GM18511 (cell line): ENCODE data around the gene DOCK1.

Source experiments
- ATAC-seq: cut with Tn5 transposase; IDR thresholded peaks from one replicate; pipeline ENCODE4 v1.9.1; 2021; ENCODE audit warnings: mild to moderate bottlenecking, moderate library complexity; ENCODE audit not compliant: unreplicated experiment

DOCK1 gene

DNA sequence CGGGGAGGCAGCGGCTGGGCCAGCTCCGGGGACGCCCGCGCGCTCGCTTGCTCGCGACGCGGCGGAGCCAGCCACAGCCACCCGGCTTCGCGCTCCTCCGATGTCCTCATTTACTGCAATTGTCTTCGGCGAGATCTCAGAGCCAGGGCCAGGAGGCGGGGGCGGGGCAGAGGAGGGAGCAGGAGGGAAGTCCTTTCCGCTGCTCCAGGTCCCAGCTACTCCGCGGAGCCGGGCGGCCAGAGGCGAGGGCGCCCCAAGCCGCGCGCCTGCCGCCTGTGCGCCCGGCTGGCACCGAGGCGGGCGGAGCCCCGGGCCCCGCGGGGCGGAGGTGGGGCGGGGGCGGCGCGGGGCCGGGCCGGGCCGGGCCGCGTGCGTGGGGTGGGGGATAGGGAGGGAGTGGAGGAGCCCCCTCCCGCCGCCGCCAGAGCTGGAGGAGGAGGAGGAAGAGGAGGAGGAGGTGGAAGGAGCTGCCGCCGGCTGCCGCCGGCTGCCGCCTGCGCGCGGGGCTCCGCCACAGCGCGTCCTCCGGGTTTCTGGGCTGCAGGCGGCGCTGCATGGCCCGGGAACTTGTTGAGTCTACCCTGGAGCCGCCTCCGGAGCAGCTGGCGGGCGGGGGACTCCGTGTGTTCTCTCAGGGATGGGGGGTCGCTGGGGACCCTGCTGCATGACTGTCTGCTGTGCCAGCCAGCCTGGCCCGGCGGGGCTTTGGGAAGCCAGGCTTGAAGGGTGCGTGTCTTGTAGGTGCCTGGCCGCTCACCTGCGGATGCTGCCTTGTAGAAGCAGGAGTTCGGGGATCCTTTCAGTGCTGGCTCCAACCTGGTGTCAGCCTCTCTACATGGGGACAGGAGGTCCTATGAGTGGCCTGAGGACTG, 291.3 kb downstream of the DOCK1 start, which contains the start of gene INSYN2A:
INSYN2A (minus strand) TSS at position 310 of the 872 bp plus-strand sequence. CDS start 20,196 bp downstream, outside the sequence.
- no peak for ATAC-seq

DNA sequence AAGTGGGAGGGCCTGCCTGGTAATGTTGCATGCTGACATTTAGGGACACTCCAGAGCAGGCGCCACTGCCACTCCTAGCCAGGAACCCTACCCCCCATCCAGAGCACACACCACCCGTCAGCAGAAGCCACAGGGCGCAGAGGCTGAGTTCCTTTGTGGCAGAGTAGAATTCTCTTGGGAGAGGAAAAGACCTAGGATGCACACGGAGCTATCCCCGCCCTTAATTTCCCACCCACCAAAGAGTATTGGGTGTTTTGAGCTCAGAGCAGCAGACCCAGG, 291.9 kb downstream of the DOCK1 start:
- ATAC-seq: no peak

DNA sequence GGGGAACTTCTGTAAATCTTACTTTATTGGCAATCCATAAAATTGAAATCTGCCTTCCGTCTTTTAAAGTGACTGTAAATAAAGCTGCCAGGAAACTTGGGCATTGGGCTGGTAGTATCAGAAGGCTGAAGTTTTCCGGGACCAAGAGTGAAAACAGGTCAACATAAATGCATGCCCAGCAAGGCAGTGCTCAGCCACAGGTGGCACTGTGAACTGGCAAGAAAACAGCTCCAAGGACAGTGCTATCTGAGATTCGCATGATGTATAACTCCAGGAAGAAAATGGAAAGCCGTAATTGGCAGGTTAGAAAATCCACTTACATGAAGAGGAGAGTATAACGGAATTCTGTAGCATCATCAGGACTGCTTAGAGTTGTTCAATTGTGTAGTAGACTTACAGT, 293.1 kb downstream of the DOCK1 start:
- no peak for ATAC-seq

DNA sequence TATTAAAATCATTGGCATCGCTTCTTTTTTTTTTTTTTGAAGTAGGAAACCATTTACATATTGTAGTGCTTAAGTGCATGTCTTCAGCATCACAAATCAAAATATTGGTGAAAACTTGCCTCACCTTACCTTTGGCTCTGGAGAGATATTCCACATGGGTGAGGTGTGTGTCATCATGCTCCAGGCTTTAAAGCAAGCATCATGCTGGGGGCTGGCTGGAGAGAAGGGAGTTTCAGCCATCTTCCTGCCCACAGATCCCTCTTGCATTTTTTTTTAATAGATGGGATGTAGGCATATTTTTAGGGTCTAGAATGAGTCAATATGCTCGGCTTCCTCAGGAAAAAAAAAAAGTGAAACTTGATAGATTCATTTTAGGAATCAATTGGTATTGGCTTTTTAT, 293.5 kb downstream of the DOCK1 start:
- ATAC-seq: no peak

DNA sequence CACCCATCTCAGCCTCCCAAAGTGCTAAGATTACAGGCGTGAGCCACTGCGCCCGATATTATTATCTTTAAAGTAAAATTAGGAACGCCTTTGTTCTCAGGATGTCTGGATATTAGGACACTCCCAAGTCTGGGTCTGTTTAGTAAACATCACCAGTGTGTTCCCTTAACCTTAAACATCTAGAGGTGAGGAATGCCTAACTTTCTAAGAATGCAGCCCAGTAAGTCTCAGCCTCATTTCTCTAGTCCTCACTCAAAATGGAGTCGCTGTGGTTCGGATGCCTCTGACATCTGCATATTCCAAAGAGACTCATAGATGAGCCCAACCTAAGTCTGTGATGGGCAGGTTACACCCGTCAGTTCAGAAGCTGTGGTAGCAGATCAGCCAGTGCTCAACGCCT, 295.4 kb downstream of the DOCK1 start:
- ATAC-seq: no peak

DNA sequence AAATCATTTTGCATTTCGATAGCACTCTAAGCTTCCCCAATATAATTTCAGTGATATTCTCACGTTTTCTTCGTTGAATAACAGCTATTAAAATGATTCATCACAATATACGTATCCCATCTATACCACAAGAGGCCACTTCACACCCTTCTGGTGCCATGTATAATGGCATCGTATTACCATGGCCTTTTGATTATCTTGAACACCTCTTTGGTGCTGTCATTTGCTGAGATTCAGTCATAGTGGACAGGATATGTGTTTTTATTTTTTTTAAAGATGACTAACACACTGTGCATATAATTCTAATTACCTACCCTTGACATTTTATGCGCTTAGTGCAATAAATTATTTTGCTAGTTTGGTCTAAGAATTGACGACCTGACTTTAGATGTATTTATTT, 297.8 kb downstream of the DOCK1 start:
- ATAC-seq: no peak

DNA sequence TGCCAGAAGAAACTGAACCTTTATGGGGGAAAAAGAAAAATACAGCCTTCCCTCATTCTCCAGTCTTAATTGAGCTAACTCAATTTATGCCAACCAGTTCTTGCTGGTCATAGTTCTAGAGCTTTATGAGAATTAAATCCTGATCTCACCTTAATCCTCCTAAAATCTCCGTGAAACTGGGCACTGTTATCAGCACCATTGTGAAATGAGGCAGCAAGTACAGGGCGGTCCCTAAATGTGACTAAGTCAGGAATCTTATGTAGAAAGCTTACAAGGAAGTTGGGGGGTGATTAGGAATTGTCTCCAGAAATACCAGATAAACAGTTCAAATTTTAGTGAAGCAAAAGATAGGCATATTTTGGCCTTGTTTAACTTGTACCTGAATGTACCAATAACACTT, 301.9 kb downstream of the DOCK1 start:
- ATAC-seq: no peak

DNA sequence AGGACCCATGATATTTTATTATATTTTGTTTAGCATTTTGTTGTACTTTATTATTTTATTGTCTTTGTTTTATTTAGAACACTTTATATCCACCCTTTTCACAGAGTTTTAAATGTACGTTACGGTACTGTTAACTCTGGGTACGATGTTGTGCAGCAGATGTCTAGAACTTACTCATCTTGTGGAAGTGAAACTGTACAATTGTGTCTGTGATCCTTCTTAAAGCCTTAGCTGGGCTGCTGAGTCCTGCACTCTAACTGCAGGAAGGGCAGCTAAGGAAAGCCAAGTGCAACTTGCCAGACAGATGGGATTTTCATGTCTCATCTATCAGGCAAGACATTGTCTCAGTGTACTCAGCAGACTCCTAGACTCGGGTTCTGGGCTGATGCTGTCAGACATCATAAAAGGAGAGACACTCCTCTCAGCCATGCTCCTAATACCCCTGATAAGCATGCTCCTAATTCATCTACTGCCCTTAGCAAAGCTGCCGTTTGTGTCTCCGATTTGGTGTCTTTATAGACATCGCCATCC, 305.8 kb downstream of the DOCK1 start:
- no peak for ATAC-seq

DNA sequence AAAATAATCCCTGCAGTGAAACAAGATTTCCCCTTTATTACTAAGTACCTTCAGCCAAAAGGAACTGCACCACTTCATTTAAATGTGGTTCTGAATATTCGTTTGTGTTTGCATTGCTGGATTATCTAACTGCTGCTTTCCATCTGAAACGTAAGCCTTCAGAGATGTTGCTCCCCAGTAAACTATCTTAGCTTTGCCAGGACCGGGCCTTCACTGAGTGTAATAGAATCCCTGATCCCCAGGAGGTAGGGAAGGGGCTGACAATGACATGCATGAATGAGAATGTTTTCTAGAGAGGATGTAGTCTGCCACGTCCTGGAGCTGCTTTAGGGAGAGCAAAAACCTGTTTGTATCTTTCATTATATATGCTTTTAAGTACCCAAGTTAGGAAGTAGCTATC, 310.6 kb downstream of the DOCK1 start:
- no peak for ATAC-seq

DNA sequence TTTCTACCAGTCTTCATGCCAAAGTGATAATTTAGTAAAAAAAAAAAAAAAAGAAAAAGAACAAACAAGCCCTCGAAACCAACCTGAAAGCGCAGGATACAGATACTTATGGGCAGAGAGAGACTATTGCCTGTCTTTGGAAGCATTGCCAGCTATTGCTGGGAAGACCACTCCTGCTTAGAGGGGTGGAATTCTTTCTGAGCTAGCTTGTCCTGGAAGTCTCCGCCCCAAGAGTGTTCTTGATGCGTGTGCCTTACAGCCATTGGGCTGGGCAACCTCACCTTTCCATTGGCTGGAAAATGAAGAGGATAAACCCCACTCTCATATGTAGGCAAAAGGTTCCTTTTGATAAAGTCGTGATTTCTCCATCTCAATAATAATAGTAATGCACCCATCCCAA, 311.0 kb downstream of the DOCK1 start:
- ATAC-seq: no peak

DNA sequence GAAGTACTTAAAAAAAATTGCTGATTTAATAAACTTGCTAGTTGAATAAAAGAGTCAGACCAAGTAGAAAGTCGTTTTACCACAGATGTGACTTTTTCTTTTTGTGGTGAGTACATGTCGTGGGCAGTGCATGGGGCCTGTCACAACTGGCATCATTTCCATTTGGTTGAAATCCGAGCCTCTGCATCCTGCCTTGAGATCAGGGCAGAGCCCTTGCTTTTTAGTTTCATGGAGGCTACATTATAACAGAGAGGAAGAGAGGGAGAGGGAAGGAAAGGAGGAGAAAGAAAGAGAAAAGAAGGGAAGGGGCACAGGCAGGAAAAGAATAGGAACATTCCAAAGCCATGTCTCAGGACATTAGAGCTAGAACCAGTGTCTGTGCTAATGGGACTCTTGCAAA, 311.6 kb downstream of the DOCK1 start:
- ATAC-seq: no peak

DNA sequence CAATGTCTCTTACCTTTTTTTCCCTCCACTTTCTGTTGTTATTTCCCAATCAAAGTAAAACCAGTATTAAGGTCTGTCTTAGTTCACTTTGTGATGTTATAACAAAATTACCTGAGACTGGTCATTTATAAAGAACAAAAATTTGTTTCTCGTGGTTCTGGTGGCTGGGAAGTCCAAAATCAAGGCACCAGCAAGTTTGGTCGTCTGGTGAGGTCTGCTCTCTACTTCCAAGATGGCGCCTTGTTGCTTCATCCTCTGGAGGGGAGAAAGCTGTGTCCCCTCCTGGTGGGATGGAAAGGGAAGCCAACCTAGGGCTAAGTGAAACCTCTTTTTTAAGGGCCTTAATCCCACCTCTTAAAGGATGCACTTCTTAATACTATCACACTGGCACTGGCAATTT, 313.4 kb downstream of the DOCK1 start:
- ATAC-seq: no peak

DNA sequence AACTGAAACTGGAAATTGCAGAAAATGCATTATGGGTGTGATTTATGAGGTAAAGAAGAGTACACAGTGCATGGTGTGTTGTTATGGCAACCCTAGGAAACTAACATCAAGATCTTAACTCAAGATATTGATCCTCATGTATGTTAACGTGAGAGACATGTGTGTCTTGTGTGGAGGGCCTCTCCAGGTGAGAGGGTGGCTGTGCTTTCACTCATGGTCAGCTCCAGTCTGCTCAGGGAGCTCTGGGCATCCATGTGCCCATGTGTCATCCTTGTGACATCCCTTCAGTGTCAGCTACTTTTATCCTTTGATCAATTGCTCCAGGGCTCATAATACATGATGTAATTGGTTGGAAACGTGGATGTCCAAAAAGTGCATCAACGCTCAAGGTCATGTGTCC, 316.1 kb downstream of the DOCK1 start:
- no peak for ATAC-seq

DNA sequence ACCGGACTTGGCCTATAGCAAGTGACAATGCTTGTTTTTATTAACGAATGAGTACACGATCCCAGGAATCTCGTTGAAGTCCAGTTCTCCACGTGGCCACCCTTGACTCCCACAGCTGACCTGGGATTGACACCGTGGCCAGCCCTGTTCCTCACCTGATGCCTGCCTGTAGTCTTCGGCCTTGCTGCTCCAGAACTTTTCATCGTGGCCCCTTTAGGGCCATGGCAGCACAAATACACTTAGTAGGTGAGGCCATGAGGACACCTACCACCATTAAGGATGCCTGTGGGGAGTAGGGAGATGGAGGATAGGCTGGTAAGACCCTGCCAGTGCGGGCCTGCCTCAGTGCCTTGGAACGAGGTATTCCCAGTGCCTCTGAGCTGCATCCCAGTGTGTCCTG, 321.8 kb downstream of the DOCK1 start:
- ATAC-seq: no peak

DNA sequence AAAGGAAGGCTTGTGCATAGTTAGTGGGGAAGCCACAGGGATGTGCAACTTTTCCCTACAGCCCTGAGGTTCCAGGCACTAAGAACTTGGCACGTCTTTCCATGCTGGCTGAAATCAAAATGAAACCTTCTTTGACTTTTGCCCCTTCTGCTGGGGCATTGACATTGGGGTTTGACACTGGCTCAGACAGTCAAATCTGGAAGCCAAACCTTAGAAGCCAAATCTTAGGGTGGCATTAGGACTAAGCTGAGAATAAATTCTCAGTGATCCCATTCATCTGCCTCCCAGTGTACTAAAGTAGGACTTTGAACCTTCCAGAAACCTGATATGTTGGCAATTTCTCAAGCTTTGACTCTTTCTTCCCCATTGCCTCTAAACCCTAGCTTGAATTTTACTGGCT, 322.4 kb downstream of the DOCK1 start:
- no peak for ATAC-seq

DNA sequence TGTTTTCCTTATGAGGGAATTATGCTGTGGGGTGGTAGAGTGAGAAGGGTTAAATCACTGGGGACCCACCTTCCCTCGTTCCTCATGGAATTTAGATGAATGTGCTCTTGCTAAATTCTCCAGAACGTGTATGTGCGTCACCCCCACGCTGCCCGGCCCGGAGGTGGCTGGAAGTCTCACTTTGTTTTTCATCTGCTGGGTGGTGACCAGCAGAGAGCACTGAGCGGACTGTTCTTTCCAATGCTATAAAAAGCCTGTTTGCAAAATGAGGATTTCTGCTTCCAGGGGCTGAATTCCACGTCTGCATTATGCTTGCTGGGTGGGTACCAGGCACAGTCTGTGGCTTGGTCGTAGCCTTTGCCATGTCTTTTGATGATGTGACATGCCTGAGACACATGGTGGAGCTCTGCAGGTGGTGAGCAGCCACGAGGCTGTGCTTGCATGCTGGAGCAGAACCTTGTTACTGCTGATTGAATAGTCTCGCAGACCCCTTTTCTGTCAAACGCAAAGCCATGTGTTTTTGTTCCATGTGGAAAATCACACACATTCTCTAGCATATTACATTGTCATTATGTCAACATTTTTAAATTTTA, 323.1 kb downstream of the DOCK1 start:
- ATAC-seq: no peak

DNA sequence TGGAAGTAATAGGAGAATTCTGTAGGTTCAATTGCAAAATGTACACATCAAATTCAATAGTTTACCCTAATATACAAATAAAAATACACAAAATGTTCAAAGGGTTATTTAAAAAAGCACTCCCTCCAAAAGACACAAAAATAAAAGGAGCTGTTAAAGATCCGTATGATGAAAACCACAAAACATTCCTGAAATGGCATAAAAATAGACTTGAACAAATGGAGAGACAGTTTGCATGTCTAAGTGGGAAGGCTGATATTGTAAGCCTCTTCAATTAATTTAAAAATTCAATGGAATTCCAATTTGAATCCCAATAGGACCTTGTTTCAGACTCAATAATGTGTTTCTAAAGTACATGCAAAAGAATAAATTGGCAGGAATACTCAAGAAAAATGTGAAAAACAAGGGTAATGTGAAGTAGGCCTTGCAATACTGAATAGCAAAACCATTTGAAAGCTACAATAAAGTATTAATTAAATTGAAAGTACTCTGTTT, 329.1 kb downstream of the DOCK1 start:
- ATAC-seq: no peak

DNA sequence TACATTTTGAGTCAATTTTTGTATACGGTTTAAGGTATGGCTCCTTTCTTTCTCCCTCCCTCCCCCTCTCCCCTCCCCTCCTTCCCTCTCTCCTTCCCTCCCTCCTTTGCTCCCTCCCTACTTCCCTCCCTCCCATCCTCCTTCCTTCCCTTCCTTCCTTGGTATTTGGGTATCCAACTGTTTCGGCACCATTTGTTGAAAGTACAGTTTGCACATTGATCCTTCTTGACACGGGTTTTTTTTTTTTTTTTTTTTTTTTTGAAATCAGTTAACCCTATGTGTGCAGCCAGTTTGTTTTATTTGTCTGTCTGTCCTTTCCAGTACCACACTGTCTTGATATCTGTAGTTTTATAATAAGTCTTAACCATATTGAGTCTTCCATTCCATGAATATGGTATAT, 331.0 kb downstream of the DOCK1 start:
- ATAC-seq: no peak

DNA sequence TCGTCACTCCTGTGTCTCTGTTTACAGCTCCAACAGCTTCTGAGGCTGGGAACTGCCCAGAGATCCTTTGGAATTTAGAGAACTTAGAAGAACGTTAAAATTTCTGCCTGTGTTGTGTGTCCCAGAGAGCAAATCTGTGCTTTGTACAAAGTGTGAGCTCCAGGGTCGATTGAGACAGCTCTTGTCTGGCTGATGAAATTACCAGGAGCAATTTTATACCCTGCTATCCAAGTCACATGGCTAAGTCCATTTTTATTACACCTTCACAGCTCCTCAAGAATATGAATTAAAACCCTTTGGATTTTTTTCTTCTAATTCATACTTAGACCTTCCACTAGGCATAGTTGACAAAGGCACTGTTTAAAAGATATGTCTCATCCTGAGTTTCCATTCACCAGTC, 337.7 kb downstream of the DOCK1 start:
- ATAC-seq: no peak

DNA sequence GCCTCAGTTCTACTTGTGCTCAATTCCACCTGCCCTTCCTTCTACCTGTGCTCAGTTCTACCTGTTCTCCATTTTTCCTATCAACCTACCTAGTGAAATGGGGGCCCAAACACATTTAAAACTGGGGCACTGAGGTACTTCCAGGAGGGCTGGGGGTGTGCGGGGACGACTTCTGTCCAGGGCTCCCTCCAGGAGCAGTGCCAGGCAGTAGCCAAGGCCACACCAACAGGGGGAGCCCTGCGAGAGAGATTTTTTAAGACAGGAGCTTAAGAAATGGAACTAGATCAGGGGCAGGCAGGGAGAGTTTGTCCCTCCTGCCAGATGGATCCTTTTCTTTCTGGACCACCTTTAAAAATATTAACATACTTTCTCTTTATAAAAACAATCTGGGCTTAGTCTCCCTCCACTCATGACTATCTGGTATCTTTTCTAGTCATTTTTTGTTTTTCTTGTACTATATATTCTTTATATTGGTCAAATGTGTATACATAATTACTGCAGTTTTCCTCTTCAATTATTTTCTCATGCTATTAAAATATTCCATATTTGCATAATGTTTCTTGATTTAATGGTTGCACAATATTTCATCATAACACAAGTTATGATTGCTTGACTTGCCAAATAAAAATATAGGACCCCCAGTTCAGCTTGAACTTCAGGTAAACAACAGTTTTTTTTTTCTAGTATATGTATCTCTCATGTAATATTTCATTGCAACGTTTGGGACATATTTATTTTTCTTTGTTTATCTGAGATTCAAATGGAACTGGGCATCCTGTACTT, 338.5 kb downstream of the DOCK1 start:
- no peak for ATAC-seq

DNA sequence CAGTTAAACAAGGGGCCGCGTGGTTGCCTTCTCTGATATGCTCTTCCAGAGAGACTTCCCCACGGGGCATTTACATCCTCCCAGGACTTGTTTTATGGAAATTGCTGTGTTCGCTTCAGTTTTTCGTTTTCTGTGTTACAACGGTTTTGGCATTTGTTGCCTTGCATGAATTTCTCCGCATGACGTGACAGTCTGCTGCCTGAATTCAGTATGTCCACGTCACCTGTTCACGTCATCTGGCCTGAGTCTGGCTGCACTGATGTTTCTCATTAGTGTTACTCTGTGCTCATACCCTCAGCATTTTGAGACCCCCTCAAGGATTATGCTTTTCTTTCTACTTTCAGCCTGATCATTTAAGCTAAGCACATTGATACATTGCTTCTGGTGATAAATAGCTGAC, 340.2 kb downstream of the DOCK1 start:
- ATAC-seq: no peak

DNA sequence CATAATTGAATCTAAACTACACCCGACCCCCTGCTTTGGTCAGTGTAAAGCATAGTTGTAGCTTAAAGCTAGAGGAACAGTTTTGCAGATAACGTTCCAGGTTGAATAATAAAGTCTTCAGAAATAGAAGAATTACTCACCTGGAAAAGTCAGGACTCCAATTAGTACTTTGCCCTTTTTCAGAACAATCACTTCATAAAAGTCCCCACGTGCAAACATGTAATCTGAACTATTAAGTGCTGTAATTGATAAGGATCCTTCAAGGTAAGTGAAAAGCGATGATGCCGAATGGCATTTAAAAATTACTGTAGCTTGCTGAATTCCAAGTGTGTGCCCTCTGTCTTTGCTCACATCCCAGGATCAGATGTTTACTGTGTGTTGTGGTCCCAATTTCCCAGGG, 344.8 kb downstream of the DOCK1 start:
- no peak for ATAC-seq
